Thoracic aorta (tissue), 2 donors: Measurements from ENCODE around the gene TSC2. TPM values are rescaled to one million over a fixed set of nuclear protein-coding genes. Genes with fewer than 3 reads are reported as not detected.

Source experiments
- ATAC-seq: fragments of 150-250 bp; one replicate; pipeline ENCODE4 v1.8.0; 2017; ENCODE audit warnings: low read depth; ENCODE audit not compliant: insufficient number of reproducible peaks, low FRiP score
- DNase-seq: peaks from one replicate; pipeline ENCODE4 v3.0.0-alpha.2; 2020; ENCODE audit warnings: low spot score
- H3K27ac ChIP-seq, 2 donors: fragments of 200-600 bp; sonication (generic); 1 replicate in 1 of 2; 2 replicates in 1 of 2; pipeline ENCODE4 v1.5.1; 2016; ENCODE audit warnings: mild to moderate bottlenecking in 2 of 2, moderate library complexity in 2 of 2
- H3K27me3 ChIP-seq: fragments of 200-600 bp; sonication (generic); replicated peaks from 2 replicates; pipeline ENCODE4 v1.6.0; 2016; ENCODE audit warnings: mild to moderate bottlenecking; ENCODE audit not compliant: insufficient read depth
- H3K36me3 ChIP-seq: fragments of 200-600 bp; sonication (generic); one replicate; pipeline ENCODE4 v1.5.1; 2016
- H3K4me1 ChIP-seq, 2 donors: fragments of 200-600 bp; sonication (generic); 1 replicate in 1 of 2; 2 replicates in 1 of 2; pipeline versions ENCODE4 v1.5.1 to v1.6.0; 2016; ENCODE audit warnings: low read depth in 2 of 2, mild to moderate bottlenecking in 1 of 2; ENCODE audit not compliant: control insufficient read depth in 1 of 2
- H3K4me3 ChIP-seq: fragments of 200-600 bp; sonication (generic); 2 replicates; pipeline ENCODE4 v1.5.1; 2016; ENCODE audit warnings: mild to moderate bottlenecking
- H3K9me3 ChIP-seq: fragments of 200-600 bp; sonication (generic); 2 replicates; pipeline ENCODE4 v1.5.1; 2016
- total RNA-seq, 2 donors: library from RNA; depleted of rRNA; stranded (reverse); fragments of >200 nt; gene quantifications; one replicate each; pipeline versions ENCODE4 v1.1.0 to v1.2.3, GENCODE V29; 2016
- TF ChIP-seq, protein P1 (sequence below): fragments of 200-600 bp; sonication (generic); IDR thresholded peaks from one replicate; pipeline ENCODE4 v1.5.1; 2019; ENCODE audit warnings: antibody characterized with exemption

TSC2 gene
- total RNA-seq, 2 donors from 2014 or later = 112 to 123 TPM

DNA sequence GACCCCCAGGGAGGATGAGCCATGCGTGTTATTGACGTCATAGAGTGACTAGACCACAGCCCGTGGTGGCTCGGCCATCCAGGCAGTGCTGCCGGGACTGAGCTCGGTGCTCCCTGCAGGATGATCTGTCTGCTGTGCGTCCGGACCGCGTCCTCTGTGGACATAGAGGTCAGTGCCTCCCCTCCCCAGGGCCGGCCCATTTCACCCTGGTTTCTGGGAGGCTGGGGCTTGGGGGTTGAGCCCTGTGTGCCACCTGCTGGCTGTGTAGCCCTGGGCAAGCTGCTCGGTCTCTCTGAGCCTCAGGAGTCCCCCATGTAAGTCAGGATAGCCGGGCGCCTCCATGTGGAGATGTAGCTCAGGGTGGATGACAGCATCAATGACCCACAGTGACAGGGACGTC, 8.3 kb downstream of the TSC2 start:
- no peak overlapping the region for H3K27ac ChIP-seq
- no peaks in the 10 kb centered on the region for H3K4me1 ChIP-seq
- peaks cover 35% of the 10 kb centered on the region for H3K36me3 ChIP-seq
- DNase-seq (no peak), ATAC-seq (no peak)
- TF ChIP-seq, protein P1, sequence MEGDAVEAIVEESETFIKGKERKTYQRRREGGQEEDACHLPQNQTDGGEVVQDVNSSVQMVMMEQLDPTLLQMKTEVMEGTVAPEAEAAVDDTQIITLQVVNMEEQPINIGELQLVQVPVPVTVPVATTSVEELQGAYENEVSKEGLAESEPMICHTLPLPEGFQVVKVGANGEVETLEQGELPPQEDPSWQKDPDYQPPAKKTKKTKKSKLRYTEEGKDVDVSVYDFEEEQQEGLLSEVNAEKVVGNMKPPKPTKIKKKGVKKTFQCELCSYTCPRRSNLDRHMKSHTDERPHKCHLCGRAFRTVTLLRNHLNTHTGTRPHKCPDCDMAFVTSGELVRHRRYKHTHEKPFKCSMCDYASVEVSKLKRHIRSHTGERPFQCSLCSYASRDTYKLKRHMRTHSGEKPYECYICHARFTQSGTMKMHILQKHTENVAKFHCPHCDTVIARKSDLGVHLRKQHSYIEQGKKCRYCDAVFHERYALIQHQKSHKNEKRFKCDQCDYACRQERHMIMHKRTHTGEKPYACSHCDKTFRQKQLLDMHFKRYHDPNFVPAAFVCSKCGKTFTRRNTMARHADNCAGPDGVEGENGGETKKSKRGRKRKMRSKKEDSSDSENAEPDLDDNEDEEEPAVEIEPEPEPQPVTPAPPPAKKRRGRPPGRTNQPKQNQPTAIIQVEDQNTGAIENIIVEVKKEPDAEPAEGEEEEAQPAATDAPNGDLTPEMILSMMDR = no peak
- no peaks in the 10 kb centered on the region for H3K27me3 ChIP-seq
- H3K9me3 ChIP-seq = no peaks in the 10 kb centered on the region
- H3K4me3 ChIP-seq = no peak overlapping the region

DNA sequence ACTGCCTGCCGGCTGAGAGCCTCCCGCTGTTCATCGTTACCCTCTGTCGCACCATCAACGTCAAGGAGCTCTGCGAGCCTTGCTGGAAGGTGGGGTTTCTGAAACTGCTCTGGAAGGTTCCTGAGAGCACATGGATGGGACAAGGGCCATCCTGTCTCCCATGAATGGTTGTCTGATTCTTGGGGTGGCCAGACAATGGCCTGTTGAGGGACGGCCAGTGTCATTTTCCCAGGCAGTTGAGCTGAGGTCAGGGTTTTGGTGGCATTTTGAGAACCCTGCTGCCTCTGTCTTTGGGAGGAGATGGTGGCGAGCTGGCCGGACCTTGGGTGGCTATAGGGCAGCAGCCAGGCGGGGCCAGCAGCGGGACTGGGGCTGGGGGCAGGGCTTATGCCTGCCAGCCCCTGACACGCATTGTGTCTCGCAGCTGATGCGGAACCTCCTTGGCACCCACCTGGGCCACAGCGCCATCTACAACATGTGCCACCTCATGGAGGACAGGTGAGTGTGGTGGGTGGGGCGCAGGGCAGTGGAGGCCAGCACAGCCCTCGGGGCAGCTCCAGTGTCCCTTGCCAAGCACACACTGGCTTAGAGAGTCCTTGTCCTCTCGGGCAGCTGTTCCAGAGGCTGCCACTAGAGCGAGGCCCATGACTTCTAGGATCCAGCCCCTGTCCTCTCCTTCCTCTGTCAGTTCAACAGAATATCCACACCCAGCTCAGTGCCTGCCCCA, 9.1 kb downstream of the TSC2 start:
- no peak overlapping the region for H3K27ac ChIP-seq

DNA sequence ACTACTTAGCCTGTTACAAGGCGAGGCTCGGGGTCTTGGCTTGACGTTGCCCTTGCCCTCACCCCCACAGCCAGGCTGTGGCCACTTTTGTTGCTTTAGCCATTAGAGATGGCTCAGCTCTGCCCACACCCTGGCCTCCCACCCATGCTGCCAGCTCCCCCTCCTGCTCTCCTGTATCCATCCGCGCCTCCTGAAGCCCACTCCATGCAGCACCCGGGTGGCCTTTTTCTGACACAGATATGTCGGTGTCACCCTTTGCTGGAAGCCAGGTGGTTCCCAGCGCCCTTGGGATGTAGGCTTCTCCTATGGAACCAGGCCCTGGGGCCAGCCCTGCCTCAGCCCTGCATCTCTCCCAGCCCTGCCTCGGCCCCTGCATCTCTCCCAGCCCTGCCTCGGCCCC, 9.7 kb downstream of the TSC2 start:
- Histone ChIP-seq H3K36me3 (peaks cover 38% of the 10 kb centered on the region), H3K27me3 (no peaks in the 10 kb centered on the region), H3K4me3 (no peak overlapping the region), H3K4me1 (no peaks in the 10 kb centered on the region), H3K9me3 (no peaks in the 10 kb centered on the region), H3K27ac (no peak overlapping the region)
- ATAC-seq = no peak
- DNase-seq = no peak
- TF ChIP-seq, protein P1 = no peak

More for the DNA sequence above, 9.1 kb downstream of the TSC2 start:
- Histone ChIP-seq H3K4me1 (no peaks in the 10 kb centered on the region), H3K4me3 (no peak overlapping the region), H3K9me3 (no peaks in the 10 kb centered on the region), H3K27me3 (no peaks in the 10 kb centered on the region), H3K36me3 (peaks cover 36% of the 10 kb centered on the region)
- TF ChIP-seq, protein P1 = no peak
- DNase-seq (no peak), ATAC-seq (no peak)

DNA sequence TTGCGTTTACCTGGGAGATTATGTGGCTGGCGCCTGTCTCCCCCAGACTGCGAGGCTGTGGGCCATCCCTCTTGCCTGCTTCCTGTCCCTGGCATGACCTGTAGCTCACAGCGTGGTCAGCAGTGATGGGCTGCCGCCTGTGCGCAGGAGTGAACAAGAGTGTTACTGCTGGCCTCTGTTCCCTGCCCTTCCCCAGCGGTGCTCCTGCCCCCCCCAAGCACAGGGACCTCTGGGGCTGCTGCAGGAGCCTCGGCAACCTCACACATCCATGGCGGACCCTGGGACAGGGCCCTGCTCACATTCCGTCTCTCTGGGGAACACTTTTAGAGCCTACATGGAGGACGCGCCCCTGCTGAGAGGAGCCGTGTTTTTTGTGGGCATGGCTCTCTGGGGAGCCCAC, 10.6 kb downstream of the TSC2 start:
- TF ChIP-seq, protein P1 = no peak
- Histone ChIP-seq H3K27me3 (no peaks in the 10 kb centered on the region), H3K9me3 (no peaks in the 10 kb centered on the region), H3K4me3 (no peak overlapping the region), H3K4me1 (no peaks in the 10 kb centered on the region), H3K36me3 (peaks cover 38% of the 10 kb centered on the region), H3K27ac (no peak overlapping the region)
- DNase-seq (no peak), ATAC-seq (no peak)

DNA sequence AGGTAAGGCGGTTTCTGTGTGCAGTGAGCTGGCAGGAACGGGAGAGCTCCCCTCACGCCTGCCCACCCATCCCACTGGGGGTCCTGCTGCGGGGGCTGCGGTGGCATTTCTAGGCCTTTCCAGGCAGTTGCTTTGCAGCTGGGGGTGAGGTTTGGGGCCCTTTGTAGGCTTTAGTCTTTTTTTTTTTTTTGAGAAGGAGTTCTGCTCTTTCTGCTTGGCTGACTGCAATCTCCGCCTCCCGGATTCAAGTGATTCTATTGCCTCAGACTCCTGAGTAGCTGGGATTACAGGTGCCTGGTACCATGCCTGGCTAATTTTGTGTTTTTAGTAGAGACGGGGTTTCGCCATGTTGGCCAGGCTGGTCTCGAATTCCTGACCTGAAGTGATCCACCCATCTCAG, 11.1 kb downstream of the TSC2 start:
- Histone ChIP-seq H3K36me3 (peaks cover 38% of the 10 kb centered on the region), H3K9me3 (no peaks in the 10 kb centered on the region)
- ATAC-seq = no peak

More for the DNA sequence above, 11.1 kb downstream of the TSC2 start:
- DNase-seq = no peak
- TF ChIP-seq, protein P1 = no peak
- H3K4me1 ChIP-seq = no peaks in the 10 kb centered on the region
- no peak overlapping the region for H3K4me3 ChIP-seq
- no peaks in the 10 kb centered on the region for H3K27me3 ChIP-seq
- no peak overlapping the region for H3K27ac ChIP-seq
